ENCODE results near the gene ABO. TPM values are rescaled to one million over a fixed set of nuclear protein-coding genes. Genes with fewer than 3 reads are reported as not detected.

Gene ABO
- total RNA-seq, 4 donors from 2014 or later: 0.85 to 3.2 (median 1.6) TPM

DNA sequence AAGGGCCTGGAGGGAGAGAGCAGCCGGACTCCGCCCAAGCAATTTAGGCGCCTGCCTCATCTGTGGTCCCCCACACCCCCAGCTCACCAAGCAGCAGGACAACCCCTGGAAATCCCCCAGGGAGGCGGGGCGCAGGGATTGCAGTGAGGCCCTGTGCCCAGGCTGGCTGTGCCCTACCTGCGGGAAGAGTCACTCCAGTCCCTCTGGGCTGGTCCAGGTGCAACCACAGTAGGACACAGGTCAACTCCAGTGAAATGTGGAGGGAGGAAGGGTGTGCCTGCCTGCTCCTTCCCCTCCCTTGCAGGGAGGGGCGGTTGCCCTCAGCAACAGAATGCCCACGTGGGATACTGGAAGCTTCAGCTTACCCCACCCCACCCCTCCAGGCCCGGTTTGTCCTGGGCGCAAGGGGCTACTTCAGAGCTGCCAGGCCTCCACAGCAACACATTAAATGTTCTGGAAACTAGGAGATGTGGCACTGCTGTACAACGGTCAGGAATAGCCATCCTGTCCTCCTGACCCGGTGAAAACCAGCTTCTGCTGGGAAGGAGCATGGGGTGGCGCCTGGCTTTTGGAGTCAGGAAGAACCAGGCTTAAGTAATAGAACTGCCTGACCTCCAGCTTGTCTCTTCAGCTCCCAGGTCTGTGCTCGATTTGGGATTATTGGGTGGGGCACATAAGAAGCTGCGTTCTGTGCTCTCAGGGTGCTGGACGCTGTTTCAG, 22.5 kb downstream of the ABO start:
- TF ChIP-seq, protein P1, sequence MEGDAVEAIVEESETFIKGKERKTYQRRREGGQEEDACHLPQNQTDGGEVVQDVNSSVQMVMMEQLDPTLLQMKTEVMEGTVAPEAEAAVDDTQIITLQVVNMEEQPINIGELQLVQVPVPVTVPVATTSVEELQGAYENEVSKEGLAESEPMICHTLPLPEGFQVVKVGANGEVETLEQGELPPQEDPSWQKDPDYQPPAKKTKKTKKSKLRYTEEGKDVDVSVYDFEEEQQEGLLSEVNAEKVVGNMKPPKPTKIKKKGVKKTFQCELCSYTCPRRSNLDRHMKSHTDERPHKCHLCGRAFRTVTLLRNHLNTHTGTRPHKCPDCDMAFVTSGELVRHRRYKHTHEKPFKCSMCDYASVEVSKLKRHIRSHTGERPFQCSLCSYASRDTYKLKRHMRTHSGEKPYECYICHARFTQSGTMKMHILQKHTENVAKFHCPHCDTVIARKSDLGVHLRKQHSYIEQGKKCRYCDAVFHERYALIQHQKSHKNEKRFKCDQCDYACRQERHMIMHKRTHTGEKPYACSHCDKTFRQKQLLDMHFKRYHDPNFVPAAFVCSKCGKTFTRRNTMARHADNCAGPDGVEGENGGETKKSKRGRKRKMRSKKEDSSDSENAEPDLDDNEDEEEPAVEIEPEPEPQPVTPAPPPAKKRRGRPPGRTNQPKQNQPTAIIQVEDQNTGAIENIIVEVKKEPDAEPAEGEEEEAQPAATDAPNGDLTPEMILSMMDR (IDR thresholded peaks at IDR 0.05; ENCODE audit: low read depth): no peak

GRCh38 chr9:133251773-133252172, 23.2 kb downstream of the ABO start:
- TF ChIP-seq, protein P1 (IDR thresholded peaks at IDR 0.05; ENCODE audit: low read depth): no peak

GRCh38 chr9:133250741-133251170, 24.2 kb downstream of the ABO start:
- TF ChIP-seq, protein P1 (IDR thresholded peaks at IDR 0.05; ENCODE audit: low read depth): no peak

DNA sequence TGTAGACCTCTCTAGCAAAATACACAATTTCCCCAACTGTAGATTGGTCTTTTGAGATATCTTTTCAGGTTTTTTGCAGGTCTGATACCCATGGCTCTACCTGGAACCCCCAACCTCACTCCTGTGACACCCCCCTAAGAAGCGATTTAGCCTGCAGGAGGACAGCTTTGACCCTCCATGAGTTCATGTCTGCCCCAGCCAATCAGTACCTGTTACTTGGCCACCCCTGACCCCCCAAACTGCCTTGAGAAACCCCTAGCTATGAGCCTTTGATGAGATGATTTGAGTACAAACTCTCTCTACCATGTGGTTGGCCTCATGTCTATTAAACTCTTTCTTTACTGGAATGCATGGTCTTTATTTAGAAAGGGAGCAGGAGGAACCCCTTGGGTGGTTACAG, 25.7 kb downstream of the ABO start:
- TF ChIP-seq, protein P1 (IDR thresholded peaks at IDR 0.05; ENCODE audit: low read depth): no peak

- TF ChIP-seq, protein P1 (IDR thresholded peaks at IDR 0.05; ENCODE audit: low read depth): no peak
Measured at GRCh38 chr9:133248726-133249295, 26.2 kb downstream of the ABO start.

GRCh38 chr9:133247632-133248031, 27.4 kb downstream of the ABO start:
- TF ChIP-seq, protein P1 (IDR thresholded peaks at IDR 0.05; ENCODE audit: low read depth): no peak

DNA sequence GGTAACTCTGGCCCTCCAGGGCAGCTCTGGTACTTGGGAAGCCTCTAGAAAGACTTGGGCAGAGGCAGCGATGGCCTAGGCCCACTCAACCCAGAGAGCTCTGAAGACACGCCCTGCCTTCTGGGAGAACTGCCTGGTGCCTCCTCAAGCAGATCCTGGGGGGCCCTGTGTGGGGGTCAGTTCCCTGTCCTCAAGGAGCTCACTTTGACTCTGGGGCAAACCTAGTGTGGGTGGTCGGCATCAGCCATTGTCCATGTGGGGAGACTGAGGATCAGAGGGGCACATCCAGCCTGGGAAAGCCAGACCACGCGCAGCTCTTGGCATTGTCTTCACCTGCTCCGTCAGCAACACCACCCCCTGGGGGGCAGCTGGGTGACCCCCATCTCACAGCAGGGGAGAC, 28.0 kb downstream of the ABO start:
- TF ChIP-seq, protein P1 (IDR thresholded peaks at IDR 0.05; ENCODE audit: low read depth): no peak

Data from subcutaneous adipose tissue (tissue), 4 donors.